Measurements from ENCODE around the gene RPL3.

DNA sequence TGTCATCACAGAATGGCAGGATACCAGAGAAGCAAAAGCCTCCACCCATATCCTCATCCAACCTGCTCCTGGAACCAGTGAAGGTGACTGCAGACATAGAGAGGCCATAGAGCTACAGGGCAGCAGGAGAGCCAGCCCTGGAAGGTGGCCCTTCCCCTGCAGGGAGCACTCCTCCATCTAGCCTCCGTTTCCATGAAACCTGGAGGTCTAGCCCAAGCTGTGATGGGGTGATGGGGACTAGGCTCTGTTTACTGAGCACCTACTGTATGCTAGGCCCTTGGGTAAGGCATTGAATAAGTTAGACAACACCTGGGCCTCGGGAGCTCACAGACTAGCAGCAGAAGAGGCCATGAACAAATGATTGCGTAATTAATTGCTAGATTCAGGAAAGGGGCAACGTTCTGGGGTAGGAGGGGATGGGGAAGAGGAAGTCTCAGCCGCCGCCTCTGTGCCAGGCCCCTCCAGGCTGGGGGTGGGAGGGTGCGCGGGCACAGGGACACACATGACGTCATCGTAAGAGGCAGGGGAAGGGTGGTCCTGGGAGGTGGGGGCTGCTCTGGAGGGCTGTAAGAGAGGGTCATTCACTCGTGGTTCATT, 29.6 kb upstream of the RPL3 start:
- TF ChIP-seq, protein P1, sequence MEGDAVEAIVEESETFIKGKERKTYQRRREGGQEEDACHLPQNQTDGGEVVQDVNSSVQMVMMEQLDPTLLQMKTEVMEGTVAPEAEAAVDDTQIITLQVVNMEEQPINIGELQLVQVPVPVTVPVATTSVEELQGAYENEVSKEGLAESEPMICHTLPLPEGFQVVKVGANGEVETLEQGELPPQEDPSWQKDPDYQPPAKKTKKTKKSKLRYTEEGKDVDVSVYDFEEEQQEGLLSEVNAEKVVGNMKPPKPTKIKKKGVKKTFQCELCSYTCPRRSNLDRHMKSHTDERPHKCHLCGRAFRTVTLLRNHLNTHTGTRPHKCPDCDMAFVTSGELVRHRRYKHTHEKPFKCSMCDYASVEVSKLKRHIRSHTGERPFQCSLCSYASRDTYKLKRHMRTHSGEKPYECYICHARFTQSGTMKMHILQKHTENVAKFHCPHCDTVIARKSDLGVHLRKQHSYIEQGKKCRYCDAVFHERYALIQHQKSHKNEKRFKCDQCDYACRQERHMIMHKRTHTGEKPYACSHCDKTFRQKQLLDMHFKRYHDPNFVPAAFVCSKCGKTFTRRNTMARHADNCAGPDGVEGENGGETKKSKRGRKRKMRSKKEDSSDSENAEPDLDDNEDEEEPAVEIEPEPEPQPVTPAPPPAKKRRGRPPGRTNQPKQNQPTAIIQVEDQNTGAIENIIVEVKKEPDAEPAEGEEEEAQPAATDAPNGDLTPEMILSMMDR (IDR thresholded peaks at IDR 0.05): no peak
- TF ChIP-seq POLR2AphosphoS5 (IDR thresholded peaks at IDR 0.05) (no peak), EP300 (IDR thresholded peaks at IDR 0.05) (no peak), POLR2A (IDR thresholded peaks at IDR 0.05) (no peak)
